SK-N-SH (cell line): ENCODE measurements around the gene CYP1A1. TPM values are rescaled to one million over a fixed set of nuclear protein-coding genes. Genes with fewer than 3 reads are reported as not detected.

Experiments
- CTCF ChIA-PET: fragments of 300-600, 350-600 bp; formaldehyde crosslinking; extraction: SDS; loops from one replicate; lab custom pipeline; 2021; lab: Yijun Ruan, JAX
- POLR2A ChIA-PET: fragments of 350-600 bp; sonication (Branson Sonifier 250); formaldehyde crosslinking; extraction: SDS; loops from one replicate; lab custom pipeline; 2020; ENCODE audit warnings: antibody characterized with exemption, inconsistent platforms; lab: Yijun Ruan, JAX
- DNase-seq: peaks from one replicate; pipeline ENCODE4 v3.0.0; 2012
- H2AFZ ChIP-seq: fragments of 200-600 bp; sonication (generic); 2 replicates; pipeline ENCODE4 v1.8.1; 2016; ENCODE audit warnings: antibody characterized with exemption, mild to moderate bottlenecking, low read depth
- H3F3A ChIP-seq: fragments of 200-600 bp; sonication (generic); replicated peaks from 2 replicates; pipeline ENCODE3; 2016; ENCODE audit warnings: antibody characterized with exemption, mild to moderate bottlenecking; ENCODE audit not compliant: insufficient read depth
- H3K27ac ChIP-seq, 2 experiments: fragments of 200-500 bp in 1 of 2; fragments of 200-600 bp in 1 of 2; sonication (Bioruptor generic) in 1 of 2; sonication (generic), shearing (Covaris generic) in 1 of 2; 2 replicates each; pipeline versions ENCODE4 v1.5.1 to v1.6.1; 2014 to 2016; ENCODE audit warnings: low read depth in 2 of 2, inconsistent platforms in 1 of 2, low read length in 1 of 2, mild to moderate bottlenecking in 1 of 2, mixed read lengths in 1 of 2
- H3K27me3 ChIP-seq: fragments of 200-600 bp; sonication (generic), shearing (Covaris generic); 2 replicates; pipeline ENCODE4 v1.6.1; 2016; ENCODE audit warnings: mixed run types; ENCODE audit not compliant: insufficient read depth
- H3K36me3 ChIP-seq, 2 experiments: fragments of 200-500 bp in 1 of 2; fragments of 200-600 bp in 1 of 2; sonication (Bioruptor generic) in 1 of 2; sonication (generic) in 1 of 2; replicated peaks in 1 of 2; 2 replicates each; pipeline versions ENCODE3 to v1.5.1; 2014 to 2016; ENCODE audit warnings: low read length in 1 of 2, mild to moderate bottlenecking in 1 of 2; ENCODE audit not compliant: insufficient read depth in 2 of 2, control insufficient read depth in 1 of 2
- H3K4me1 ChIP-seq, 2 experiments: fragments of 200-500 bp in 1 of 2; fragments of 200-600 bp in 1 of 2; sonication (Bioruptor generic) in 1 of 2; sonication (generic), shearing (Covaris generic) in 1 of 2; 2 replicates each; pipeline versions ENCODE4 v1.5.1 to v1.6.1; 2014 to 2016; ENCODE audit warnings: low read depth in 1 of 2, low read length in 1 of 2, mixed run types in 1 of 2; ENCODE audit not compliant: insufficient read depth in 2 of 2, control insufficient read depth in 1 of 2
- H3K4me2 ChIP-seq: fragments of 200-600 bp; sonication (generic), shearing (Covaris generic); 2 replicates; pipeline ENCODE4 v1.6.1; 2017; ENCODE audit warnings: mixed run types
- H3K4me3 ChIP-seq, 2 experiments: fragments of 200-500 bp in 1 of 2; fragments of 200-600 bp in 1 of 2; sonication (Bioruptor generic) in 1 of 2; sonication (generic), shearing (Covaris generic) in 1 of 2; 2 replicates each; pipeline versions ENCODE4 v1.5.1 to v1.8.1; 2014 to 2016; ENCODE audit warnings: low read depth in 2 of 2, inconsistent platforms in 1 of 2, low read length in 1 of 2, mild to moderate bottlenecking in 1 of 2, mixed read lengths in 1 of 2, moderate library complexity in 1 of 2
- H3K79me2 ChIP-seq: fragments of 200-600 bp; sonication (generic); 2 replicates; pipeline ENCODE4 v1.8.1; 2017; ENCODE audit warnings: mild to moderate bottlenecking; ENCODE audit not compliant: insufficient read depth
- H3K9ac ChIP-seq: fragments of 200-600 bp; sonication (generic); 2 replicates; pipeline ENCODE4 v1.6.1; 2017; ENCODE audit warnings: mixed run types
- H3K9me2 ChIP-seq: fragments of 200-600 bp; sonication (generic); 2 replicates; pipeline ENCODE4 v1.6.1; 2017; ENCODE audit warnings: mixed run types
- H3K9me3 ChIP-seq: fragments of 200-600 bp; sonication (generic); 2 replicates; pipeline ENCODE4 v1.6.1; 2017; ENCODE audit warnings: mixed run types, mild to moderate bottlenecking, moderate library complexity
- H4K20me1 ChIP-seq: fragments of 200-600 bp; sonication (generic); 2 replicates; pipeline ENCODE4 v1.6.1; 2017; ENCODE audit warnings: mild to moderate bottlenecking, mixed run types; ENCODE audit not compliant: insufficient read depth
- CHD2 ChIP-seq: fragments of 150-350 bp; IDR thresholded peaks from 2 replicates; pipeline ENCODE4 v1.6.1; 2018; ENCODE audit warnings: low read length; ENCODE audit not compliant: partially characterized antibody
- CTCF ChIP-seq: fragments of 200-600 bp; sonication (generic); IDR thresholded peaks from 2 replicates; pipeline ENCODE4 v1.6.1; 2017; ENCODE audit warnings: antibody characterized with exemption, mild to moderate bottlenecking, moderate library complexity
- EZH2phosphoT487 ChIP-seq: fragments of 200-600 bp; sonication (generic); IDR thresholded peaks from 2 replicates; pipeline ENCODE4 v1.6.1; 2017; ENCODE audit warnings: low read depth, mixed run types, mild to moderate bottlenecking, antibody characterized with exemption, moderate library complexity, borderline replicate concordance
- IRF3 ChIP-seq: fragments of 150-350 bp; IDR thresholded peaks from 2 replicates; pipeline ENCODE4 v1.6.1; 2016; ENCODE audit warnings: mild to moderate bottlenecking, low read depth, low read length
- MEF2A ChIP-seq: IDR thresholded peaks from 2 replicates; pipeline ENCODE4 v1.4.0; 2012; ENCODE audit warnings: low read depth, borderline replicate concordance
- MXI1 ChIP-seq: IDR thresholded peaks from 2 replicates; pipeline ENCODE4 v1.6.1; 2012; ENCODE audit warnings: mild to moderate bottlenecking, low read depth, low read length, improper control_type of control experiment
- RCOR1 ChIP-seq: fragments of 150-350 bp; IDR thresholded peaks from 2 replicates; pipeline ENCODE4 v1.6.1; 2017; ENCODE audit warnings: antibody characterized with exemption, low read length
- WGBS: methylation state at CpG from one replicate; pipeline ENCODE4 v1.1.6; 2017; ENCODE audit warnings: low lambda C conversion rate; 5-methylcytosine and 5-hydroxymethylcytosine counted together
- polyA plus RNA-seq, 3 experiments: library from polyadenylated mRNA; depleted of rRNA; stranded (reverse); fragments of >200 nt; gene quantifications; 2 replicates each; pipeline ENCODE4 v1.2.3, GENCODE V29; 2012

Gene CYP1A1
- polyA plus RNA-seq, 1 of the 3 experiments (the other 2 are of a cell fraction) = 0.07 TPM

- H3K27me3 ChIP-seq = peaks cover 18% of the 10 kb centered on the region; the same call in 1 of the 2 replicates
- H3K9me2 ChIP-seq = no peaks in the 10 kb centered on the region
- WGBS = 1% methylated on average over 34 of the region's 86 CpGs
- TF ChIP-seq CTCF (0 out of 2 replicates have a peak, but pooled peaks have one; percentile 2), IRF3 (no peak)
- peak overlapping the region; percentile 57 to 73 for H3K4me3 ChIP-seq
- peak; percentile 79 for DNase-seq
- no peaks in the 10 kb centered on the region for H3K79me2 ChIP-seq
- peak overlapping the region; percentile 93 for H3K4me2 ChIP-seq
- H4K20me1 ChIP-seq = no peaks in the 10 kb centered on the region
- ChIA-PET CTCF (interaction anchor here (0.6 to 5.1 kb wide), 9 partner anchors 20 to 231 kb away, joined by 3 to 32 read pairs (median 4); partner anchors contain the start of genes CSK and RPP25), POLR2A (no interaction called here)
- H3K9ac ChIP-seq = no peak overlapping the region
- H3K4me1 ChIP-seq = peaks cover 0 to 7% of the 10 kb centered on the region in 2 experiments; a peak in 1 of 4 replicates
- peak overlapping the region; percentile 95 for H2AFZ ChIP-seq
- H3F3A ChIP-seq = no peaks in the 10 kb centered on the region
- H3K9me3 ChIP-seq = no peaks in the 10 kb centered on the region
- no peak overlapping the region for H3K27ac ChIP-seq
- H3K36me3 ChIP-seq = no peaks in the 10 kb centered on the region
Measured at GRCh38 chr15:74725845-74726773, 781 bp upstream of the CYP1A1 start.

GRCh38 chr15:74724570-74725224, 631 bp downstream of the CYP1A1 start:
- H3K9ac ChIP-seq = no peak overlapping the region
- CTCF ChIA-PET = interaction anchor here (0.8 to 5.1 kb wide), 6 partner anchors 17 to 89 kb away, joined by 3 to 32 read pairs (median 4); partner anchors contain the start of gene CSK
- H3K4me3 ChIP-seq = no peak overlapping the region
- H3K36me3 ChIP-seq = no peaks in the 10 kb centered on the region
- no peak for DNase-seq
- no peak overlapping the region for H3K27ac ChIP-seq
- TF ChIP-seq RCOR1 = no peak
- no peak for TF ChIP-seq CTCF
- TF ChIP-seq MXI1 = no peak
- TF ChIP-seq MEF2A = no peak
- TF ChIP-seq CHD2 = no peak
- TF ChIP-seq EZH2phosphoT487 = no peak
- no peak overlapping the region for H3K4me2 ChIP-seq
- no peaks in the 10 kb centered on the region for H3F3A ChIP-seq
- H3K9me3 ChIP-seq = no peaks in the 10 kb centered on the region
- no peaks in the 10 kb centered on the region for H3K9me2 ChIP-seq
- peaks cover 6% of the 10 kb centered on the region; the same call in 1 of the 2 replicates for H3K27me3 ChIP-seq
- no peaks in the 10 kb centered on the region for H4K20me1 ChIP-seq
- peaks cover 0 to 7% of the 10 kb centered on the region in 2 experiments; a peak in 1 of 4 replicates for H3K4me1 ChIP-seq
- POLR2A ChIA-PET = no interaction called here
- H2AFZ ChIP-seq = no peak overlapping the region
- H3K79me2 ChIP-seq = no peaks in the 10 kb centered on the region
